GM19035 (cell line): ENCODE measurements around the gene PCID2.

Experiments used
- ATAC-seq: cut with Tn5 transposase; IDR thresholded peaks from one replicate; pipeline ENCODE4 v1.9.1; 2021; ENCODE audit not compliant: unreplicated experiment

Gene PCID2

DNA sequence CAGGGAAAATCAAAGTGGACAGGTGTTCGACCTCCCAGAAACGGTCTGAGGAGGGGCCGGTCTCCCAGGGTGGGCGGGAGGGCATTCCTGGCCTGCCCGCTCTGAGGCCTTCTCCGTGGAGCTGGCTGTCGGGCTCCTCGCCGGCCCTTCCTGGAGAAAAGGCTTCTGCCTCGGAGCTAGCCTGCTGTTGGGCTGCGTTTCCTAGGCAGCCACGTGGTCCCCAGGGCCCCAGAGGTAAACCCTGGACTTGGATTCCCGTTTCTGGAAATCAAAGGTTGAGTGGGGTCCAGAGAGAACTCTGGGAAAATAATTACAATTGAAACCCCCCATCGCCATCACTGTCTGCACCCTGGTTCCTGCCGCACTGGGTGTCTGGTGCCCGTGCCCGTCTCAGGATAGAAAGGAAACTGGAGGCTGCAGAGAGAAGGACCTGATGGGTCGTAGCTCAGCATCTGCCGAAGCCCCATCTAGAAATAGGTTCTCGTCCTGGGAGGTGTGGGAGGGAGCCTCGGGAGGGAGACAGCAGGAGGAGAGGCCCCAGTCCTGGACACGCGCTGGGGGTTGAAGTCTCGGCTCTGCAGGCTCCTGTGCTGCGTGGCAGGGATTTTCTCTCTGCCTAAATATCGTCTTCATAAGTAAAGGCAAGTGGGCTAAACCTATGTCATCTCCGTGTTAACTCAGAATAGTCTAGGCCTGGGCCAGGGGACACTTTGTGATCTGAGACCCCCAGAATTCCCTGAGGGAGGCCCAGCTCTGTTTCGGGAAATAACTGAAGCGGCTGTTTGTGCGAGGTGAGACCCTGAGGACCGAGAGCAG is 57.7 kb downstream of the PCID2 start:
- ATAC-seq, result no peak

DNA sequence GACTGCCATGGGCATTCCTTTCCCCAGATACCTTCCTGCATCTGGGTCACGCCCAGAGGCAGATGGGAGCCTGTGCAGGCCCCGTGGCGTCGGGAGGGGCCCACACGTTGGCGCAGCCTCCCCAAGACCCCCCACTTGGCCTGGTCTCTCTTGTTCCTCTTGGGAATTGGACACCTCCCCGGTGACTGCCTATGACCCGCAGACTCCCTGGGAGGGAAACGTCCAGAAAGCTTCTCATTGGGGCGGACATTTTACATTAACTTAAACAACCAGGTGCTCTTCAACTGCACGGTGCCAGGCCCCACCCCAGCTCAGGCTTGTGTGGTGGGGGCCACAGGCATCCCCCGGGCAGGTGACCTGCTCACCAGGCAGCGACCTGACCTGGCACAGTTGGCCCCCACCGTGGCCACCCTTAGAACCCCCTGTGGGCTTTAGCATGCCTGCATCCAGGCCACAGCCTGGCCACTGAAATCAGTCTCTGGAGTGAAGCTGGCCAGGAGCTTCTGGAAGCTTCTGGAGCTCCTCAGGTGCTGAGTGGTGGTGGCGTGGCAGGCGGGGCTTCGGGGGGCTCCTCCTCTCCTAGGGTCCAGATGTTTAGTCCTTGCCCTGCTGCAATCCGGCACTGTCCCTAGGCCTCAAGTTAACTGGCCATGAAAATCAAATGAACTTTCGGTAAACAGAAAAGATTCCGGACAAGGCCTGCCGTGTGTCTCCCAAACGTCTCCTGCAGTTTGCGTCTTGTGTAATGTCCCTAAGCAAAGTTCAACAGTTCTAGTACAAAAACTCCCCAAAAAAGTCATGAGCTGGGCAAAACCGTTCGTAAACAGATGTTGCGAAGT is 58.5 kb downstream of the PCID2 start:
- no peak for ATAC-seq

DNA sequence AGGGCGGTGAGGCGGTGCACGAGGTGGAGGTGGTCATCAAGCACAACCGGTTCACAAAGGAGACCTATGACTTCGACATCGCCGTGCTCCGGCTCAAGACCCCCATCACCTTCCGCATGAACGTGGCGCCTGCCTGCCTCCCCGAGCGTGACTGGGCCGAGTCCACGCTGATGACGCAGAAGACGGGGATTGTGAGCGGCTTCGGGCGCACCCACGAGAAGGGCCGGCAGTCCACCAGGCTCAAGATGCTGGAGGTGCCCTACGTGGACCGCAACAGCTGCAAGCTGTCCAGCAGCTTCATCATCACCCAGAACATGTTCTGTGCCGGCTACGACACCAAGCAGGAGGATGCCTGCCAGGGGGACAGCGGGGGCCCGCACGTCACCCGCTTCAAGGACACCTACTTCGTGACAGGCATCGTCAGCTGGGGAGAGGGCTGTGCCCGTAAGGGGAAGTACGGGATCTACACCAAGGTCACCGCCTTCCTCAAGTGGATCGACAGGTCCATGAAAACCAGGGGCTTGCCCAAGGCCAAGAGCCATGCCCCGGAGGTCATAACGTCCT is 59.4 kb downstream of the PCID2 start:
- no peak for ATAC-seq

DNA sequence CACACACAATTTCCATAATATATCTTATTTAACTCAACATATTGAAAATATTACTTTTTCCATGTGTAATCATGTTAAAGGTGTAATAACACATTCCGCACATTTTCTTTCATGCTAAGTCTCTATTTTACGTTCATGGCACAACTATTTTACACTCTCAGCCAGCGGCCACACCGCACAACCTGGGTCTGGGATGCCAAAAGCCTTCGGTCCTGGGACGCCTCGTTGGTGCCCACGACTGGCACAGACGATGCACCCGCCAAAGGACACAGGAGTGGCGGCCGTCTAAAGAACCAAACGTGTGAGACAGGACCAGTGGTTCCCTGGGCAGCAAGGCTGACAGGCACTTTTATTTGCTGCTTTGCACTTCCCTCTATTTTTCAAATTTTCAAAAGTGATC is 60.1 kb downstream of the PCID2 start:
- no peak for ATAC-seq

DNA sequence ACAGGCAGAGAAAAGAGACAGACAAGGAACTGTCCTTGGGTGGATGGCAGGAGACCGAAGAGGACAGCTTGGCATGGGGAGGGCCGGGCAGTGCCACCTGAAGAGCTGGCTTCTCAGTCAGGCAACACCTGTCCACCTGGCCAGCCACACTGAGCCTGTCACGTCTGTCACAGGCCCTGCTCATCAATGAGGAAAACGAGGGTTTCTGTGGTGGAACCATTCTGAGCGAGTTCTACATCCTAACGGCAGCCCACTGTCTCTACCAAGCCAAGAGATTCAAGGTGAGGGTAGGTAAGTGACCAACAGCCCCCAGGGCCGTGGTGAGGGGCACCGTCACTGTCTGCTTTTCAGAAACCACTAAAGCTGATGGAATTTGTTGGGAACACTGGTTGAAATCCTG is 61.3 kb downstream of the PCID2 start:
- ATAC-seq, result no peak

DNA sequence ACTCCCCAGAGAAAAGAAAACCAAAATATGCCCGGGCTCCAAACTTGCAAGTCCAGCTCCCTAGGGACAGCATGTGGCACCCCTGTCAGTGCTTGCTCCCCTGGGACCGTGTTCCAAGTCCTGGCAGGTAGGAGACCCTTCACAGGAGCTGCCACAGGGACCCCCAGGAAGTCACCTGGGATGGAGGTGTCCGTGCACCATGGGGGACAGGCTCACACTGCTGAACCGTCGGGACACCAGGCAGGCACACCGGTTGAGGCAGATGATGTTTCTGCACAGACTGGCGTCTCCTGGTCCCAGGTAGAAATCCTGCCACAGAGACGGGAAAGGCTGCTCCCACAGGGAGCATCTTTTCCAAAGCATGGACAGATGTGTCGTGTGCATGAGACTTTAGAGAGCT is 61.7 kb downstream of the PCID2 start:
- no peak for ATAC-seq

DNA sequence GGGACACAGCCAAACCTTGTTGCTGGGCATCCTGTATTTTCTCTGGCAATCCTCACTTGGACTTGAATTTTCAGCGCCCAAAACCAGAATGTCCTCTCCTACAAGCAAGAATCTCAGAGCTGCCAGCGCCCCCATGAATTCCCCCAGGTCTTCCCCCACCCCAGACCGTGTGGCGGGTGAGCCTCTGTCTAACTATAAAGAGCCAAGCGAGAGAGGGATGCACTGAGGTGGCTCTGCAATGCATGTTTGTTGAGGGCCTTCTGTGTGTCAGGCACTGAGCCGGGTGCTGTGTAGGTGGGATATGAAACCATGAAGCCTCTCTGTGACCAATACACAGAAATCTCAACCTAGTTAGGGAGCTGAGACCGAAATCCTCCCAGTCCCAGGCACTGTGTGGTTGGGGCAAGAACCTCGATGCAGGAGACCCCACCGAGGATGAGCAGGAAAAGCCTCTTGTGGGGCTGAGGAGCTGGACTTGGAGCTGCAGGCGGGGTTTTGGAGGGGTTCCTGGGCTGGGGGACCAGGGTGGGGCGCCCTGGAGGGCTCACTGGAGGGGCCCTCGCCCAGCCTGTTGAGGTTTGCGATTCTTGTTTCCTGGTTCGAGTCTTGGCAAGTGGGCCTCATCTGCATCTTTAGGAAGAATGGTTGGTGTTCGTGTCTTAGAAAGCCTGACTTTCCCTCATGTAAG is 62.4 kb downstream of the PCID2 start:
- no peak for ATAC-seq

DNA sequence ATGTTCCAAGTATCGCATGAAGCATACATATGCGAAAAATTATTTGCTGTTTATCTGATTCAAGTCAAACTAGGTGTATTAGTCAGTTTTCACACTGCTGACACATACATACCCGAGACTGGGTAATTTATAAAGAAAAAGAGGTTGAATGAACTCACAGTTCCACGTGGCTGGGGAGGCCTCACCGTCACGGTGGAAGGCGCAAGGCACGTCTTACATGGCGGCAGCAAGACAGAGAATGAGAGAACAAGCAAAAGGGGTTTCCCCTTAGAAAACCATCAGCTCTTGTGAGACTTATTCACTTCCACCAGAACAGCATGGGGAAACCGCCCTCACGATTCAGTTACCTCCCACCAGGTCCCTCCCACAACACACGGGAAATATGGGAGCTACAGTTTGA is 63.0 kb downstream of the PCID2 start:
- ATAC-seq, result no peak

DNA sequence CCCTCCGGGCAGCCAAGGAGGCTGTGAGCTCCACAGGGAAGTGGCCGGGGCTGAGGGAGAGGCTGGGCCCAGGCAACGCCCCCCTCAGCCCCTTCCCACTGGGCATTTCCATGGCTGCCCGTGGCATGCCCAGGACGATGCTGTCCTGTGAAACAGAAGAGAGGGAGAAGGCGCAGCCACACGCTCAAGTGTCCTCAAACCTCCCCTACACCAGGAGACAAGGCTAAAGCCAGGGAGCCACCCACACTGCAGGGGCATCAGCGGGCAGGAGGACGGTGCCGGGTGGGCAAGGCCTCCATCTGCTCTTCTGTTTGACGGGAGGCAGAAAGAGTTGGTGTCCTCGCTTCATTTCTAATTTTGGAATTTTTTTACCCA is 64.2 kb downstream of the PCID2 start:
- ATAC-seq, result no peak

DNA sequence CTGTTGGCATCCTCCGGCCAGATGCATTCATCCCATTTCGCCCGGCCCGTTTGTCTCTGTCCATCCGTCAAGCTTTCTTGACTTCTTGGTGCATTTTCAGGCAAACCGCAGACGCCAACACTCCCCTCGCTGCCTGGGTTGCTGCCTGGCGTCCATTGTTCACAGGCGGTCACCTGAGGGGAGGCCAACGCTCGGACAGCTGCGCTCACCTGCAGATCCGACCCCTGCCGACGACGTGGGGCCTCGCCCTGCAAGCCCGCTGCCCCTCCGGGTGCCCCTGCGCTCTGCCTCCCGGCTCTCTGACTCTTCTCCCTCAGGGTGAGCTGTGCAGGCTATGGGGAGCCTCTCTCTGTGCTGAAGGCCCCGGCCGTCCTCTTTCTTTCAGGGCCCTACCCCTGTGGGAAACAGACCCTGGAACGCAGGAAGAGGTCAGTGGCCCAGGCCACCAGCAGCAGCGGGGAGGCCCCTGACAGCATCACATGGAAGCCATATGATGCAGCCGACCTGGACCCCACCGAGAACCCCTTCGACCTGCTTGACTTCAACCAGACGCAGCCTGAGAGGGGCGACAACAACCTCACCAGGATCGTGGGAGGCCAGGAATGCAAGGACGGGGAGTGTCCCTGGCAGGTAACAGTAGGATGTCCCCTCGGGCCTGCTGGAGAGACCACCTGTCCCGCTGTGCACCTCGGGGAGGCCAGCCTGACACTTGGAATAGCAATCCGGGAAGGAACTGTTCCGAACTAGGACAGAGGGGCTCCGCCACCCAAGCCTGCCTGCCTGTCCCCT is 64.8 kb downstream of the PCID2 start:
- no peak for ATAC-seq

DNA sequence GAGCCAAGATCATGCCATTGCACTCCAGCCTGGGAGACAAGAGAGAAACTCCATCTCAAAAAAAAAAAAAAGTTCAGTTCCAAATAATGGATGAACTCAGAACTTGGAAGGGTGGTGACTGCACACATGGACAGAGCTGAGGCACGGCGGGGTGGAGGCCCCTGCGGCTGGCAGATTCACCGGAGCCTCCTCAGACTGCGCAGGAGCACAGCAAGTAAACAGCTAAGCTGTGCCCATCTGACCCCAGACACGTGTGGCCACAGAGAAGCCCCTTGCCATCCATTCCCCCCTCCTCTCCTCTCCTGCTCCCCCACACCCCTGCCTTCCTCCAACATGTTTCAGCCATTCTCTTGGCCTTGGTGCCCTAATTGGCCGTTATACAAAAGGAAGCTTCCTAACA is 65.6 kb downstream of the PCID2 start:
- ATAC-seq, result no peak

DNA sequence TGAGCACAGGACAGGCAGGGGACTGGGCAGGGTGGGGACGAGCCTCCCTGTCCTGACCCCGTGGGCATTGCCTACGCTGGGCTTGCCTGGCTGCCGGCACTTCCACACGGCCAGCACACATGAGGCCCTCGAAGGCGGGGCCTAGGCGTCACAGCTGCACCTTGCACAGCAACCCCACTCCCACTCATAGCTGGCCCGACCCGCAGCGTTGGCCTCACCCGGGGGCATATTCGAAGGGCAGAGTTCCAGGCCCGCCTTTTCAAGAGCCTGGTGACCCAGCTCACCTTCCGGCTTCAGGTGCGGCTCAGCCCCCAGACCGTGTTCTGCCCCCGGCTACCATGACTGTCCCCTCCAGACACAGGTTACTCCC is 66.9 kb downstream of the PCID2 start:
- no peak for ATAC-seq

DNA sequence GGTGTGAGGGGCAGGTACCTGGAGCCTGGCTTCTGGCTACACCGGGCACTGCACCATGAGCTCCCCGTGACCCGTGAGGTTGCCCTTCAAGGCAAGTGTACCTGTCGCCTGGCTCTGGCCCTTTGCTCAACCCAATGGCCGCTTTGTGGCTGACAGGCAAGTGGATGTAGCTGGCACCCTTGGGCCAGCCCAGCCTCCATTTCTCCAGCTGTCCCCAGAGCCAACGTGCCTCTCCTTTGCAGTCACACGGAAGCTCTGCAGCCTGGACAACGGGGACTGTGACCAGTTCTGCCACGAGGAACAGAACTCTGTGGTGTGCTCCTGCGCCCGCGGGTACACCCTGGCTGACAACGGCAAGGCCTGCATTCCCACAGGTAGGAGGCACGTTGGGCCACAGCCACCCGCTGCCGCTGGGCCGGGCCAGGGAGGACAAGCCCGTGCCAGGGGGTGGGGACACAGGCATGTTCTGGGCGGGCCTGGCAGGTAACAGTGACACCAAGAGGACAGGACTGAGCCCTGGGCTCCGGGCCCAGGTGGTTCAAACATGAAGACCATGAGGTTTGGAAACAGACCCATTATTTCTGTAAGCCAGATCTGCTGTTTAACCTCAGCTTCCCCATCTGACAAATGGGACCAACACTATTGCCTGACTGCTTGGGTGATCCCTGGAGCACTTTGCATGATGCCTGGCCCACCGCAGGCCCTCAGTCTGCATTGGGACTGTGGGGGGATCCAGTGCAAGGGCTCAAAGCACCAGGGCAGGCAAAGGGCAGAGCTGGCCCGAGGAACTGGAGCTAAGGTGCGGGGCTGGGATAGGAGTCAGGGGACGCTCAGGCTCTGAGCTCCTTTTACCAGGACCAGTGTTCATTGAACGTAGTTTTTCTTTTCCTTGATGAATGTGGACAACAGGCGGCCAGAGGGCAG is 67.5 kb downstream of the PCID2 start:
- ATAC-seq, result no peak

DNA sequence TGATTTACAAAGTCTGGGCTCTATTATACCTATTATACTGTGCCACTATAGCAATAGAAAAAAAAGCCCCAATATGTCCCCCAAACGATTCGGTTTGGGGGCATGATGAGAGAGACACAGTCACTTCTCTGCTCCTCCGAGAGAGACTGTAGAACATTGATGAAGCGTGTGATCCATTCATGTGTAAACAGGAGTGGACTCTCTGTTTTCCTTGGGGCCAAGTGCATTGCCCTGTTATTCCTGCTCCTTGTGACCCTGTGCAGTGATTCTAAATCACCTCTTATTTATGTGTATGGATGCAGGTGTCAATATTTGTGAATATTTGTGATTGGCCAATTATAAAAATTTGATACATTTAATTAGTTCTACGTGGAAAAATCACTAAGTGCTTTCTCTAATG is 68.9 kb downstream of the PCID2 start:
- ATAC-seq, result no peak

DNA sequence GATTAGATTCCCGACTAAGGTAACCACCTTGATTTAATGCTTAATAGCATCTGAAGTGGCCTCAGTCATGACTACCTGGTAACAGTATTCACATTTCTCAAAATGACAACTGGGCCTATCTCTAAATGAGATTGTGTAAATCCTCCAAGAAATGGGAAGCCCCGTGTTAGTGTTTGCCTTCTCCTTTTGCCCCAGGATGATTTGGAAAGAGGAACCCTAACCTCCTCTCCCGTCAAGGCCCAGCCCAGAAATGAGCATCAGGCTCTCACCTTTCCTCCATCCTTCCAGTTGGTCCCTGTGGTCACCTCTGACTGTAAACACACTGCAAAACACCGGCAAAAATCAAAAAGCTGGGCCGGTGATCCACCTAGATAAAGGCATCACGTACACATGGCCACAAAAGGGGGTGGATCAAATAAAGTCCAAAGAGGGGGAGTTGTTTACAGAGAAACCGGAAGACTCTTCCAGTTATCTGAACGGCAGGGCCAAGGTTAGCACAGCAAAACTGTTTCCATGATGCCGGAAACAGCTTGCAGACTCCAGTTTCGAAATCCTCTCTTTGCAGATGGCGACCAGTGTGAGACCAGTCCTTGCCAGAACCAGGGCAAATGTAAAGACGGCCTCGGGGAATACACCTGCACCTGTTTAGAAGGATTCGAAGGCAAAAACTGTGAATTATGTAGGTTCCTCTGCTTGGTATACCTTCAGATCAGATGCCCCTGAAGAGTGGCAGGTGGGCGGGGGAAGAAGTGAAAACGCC is 69.5 kb downstream of the PCID2 start:
- ATAC-seq, result no peak

DNA sequence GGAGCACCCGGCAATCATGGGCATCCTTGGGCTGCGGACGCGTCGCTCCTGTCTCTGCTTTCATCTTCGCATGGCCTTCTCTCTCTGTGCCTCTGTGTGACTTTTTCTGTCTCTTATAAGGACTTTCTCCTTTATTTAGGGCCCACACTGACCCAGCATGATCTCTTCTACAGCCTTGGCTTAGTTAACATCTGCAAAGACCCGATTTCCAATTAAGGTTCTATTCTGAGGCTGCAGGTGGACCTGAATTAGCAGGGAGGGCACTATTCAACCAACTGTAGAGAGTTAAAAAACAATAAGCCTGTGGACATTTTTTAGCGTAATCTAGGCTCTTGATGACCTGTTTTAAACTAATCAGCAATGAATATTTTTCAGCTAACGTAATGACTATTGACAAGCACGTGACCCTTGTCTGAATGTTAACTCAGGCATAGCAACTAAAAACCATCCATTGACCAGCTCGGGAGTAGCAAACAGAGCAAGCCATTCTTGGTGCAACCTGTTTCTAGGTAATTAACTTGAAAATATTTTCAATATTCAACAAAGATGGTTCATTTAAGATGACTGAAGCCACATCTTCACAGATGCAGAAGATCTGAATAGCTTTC is 70.7 kb downstream of the PCID2 start:
- ATAC-seq, result no peak

DNA sequence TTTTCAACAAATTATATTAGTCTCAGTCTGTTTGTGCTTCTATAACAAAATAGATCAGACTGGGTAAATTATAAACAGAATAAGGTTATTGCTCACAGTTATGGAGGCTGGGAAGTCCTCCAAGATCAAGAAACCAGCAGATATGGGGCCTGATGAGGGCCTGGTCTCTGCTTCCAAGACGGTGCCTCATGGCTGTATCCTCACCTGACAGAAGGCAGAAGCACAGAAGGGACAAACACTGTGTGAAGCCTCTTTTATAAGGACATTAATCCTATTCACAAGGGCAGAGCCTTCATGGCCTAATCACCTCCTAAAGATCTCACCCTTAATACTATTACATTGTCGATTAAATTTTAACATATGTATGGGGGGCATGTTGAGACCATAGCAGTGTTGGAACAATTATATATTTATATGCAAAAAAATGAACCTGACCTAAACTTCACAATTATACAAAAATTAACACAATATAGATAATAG is 73.1 kb downstream of the PCID2 start:
- no peak for ATAC-seq
